H1 (cell line): ENCODE data around the gene TECTB. TPM values are rescaled to one million over a fixed set of nuclear protein-coding genes. Genes with fewer than 3 reads are reported as not detected.

ENCODE experiments used
- CTCF ChIA-PET: fragments of 300-600 bp; sonication (Branson Sonifier 250); formaldehyde crosslinking; loops from one replicate; lab custom pipeline; 2021; ENCODE audit not compliant: partially characterized antibody; lab: Charles Lee
- POLR2A ChIA-PET: fragments of 300-600 bp; sonication (Branson Sonifier 250); formaldehyde crosslinking; loops from one replicate; lab custom pipeline; 2021; ENCODE audit warnings: inconsistent platforms; ENCODE audit not compliant: partially characterized antibody; lab: Charles Lee
- DNase-seq, 2 experiments: peaks; one replicate each; pipeline versions ENCODE4 v3.0.0 to v3.0.0-alpha.2; 2010 to 2022; ENCODE audit warnings: low spot score in 2 of 2, low read depth in 1 of 2, mixed read lengths in 1 of 2
- FAIRE-seq: peaks from 2 replicates; lab custom pipeline; 2011; peaks lifted over from hg19 to GRCh38; lab: Jason Lieb, UNC
- H2AFZ ChIP-seq: 2 replicates; pipeline ENCODE4 v1.8.1; 2012; ENCODE audit warnings: low read length, inconsistent platforms
- H2AK5ac ChIP-seq: 2 replicates; pipeline ENCODE4 v1.6.1; 2013; ENCODE audit warnings: low read depth, low read length
- H2BK120ac ChIP-seq: replicated peaks from 2 replicates; pipeline ENCODE3; 2013; ENCODE audit warnings: low read depth, low read length, inconsistent platforms
- H2BK12ac ChIP-seq: 2 replicates; pipeline ENCODE4 v1.6.1; 2013; ENCODE audit warnings: low read depth, low read length
- H2BK15ac ChIP-seq: 2 replicates; pipeline ENCODE4 v1.6.1; 2013; ENCODE audit warnings: low read length
- H2BK20ac ChIP-seq: 2 replicates; pipeline ENCODE4 v1.6.1; 2013; ENCODE audit warnings: low read length
- H2BK5ac ChIP-seq: 2 replicates; pipeline ENCODE4 v1.6.1; 2013; ENCODE audit warnings: low read depth, low read length
- H3K14ac ChIP-seq: 2 replicates; pipeline ENCODE4 v1.6.1; 2013; ENCODE audit warnings: inconsistent platforms; ENCODE audit not compliant: insufficient read length
- H3K18ac ChIP-seq: 2 replicates; pipeline ENCODE4 v1.6.1; 2013; ENCODE audit warnings: low read length; ENCODE audit errors: extremely low read depth
- H3K23ac ChIP-seq: 2 replicates; pipeline ENCODE4 v1.6.1; 2013; ENCODE audit warnings: inconsistent platforms; ENCODE audit not compliant: insufficient read length
- H3K23me2 ChIP-seq: 2 replicates; pipeline ENCODE4 v1.6.1; 2013; ENCODE audit warnings: low read depth, low read length
- H3K27ac ChIP-seq: 2 replicates; pipeline ENCODE4 v1.6.1; 2011; ENCODE audit warnings: low read depth, low read length, inconsistent platforms
- H3K27me3 ChIP-seq, 4 experiments: replicated peaks in 1 of 4; 1 replicate in 1 of 4; 2 replicates in 3 of 4; pipeline versions ENCODE4 v1.6.1 to v1.8.1; 2011 to 2013; ENCODE audit warnings: low read length in 3 of 4, mild to moderate bottlenecking in 3 of 4, inconsistent platforms in 2 of 4, mixed read lengths in 2 of 4, moderate library complexity in 1 of 4; ENCODE audit not compliant: control insufficient read depth in 3 of 4, insufficient read depth in 3 of 4; ENCODE audit errors: extremely low read depth in 1 of 4
- H3K36me3 ChIP-seq, 4 experiments: 2 replicates each; pipeline versions ENCODE4 v1.6.1 to v1.8.1; 2011 to 2013; ENCODE audit warnings: mild to moderate bottlenecking in 4 of 4, low read length in 3 of 4, moderate library complexity in 2 of 4, control low read depth in 1 of 4, inconsistent platforms in 1 of 4; ENCODE audit not compliant: insufficient read depth in 4 of 4, control insufficient read depth in 2 of 4
- H3K4ac ChIP-seq: replicated peaks from 2 replicates; pipeline ENCODE3; 2013; ENCODE audit warnings: low read length, low read depth, mixed read lengths, inconsistent platforms; ENCODE audit not compliant: insufficient read length
- H3K4me1 ChIP-seq, 4 experiments: replicated peaks in 1 of 4; 1 replicate in 1 of 4; 2 replicates in 3 of 4; pipeline versions ENCODE4 v1.6.1 to v1.8.1; 2011 to 2013; ENCODE audit warnings: low read length in 3 of 4, inconsistent platforms in 2 of 4, mixed read lengths in 1 of 4; ENCODE audit not compliant: insufficient read depth in 4 of 4, control insufficient read depth in 3 of 4
- H3K4me2 ChIP-seq, 2 experiments: 2 replicates each; pipeline versions ENCODE4 v1.6.1 to v1.8.1; 2011 to 2013; ENCODE audit warnings: low read depth in 2 of 2, low read length in 2 of 2, control low read depth in 1 of 2, inconsistent platforms in 1 of 2, mild to moderate bottlenecking in 1 of 2; ENCODE audit not compliant: insufficient read depth in 1 of 2
- H3K4me3 ChIP-seq, 4 experiments: fragments of 200-600, 300-600 bp in 1 of 4; sonication (generic), shearing (Covaris generic), sonication (Bioruptor Twin) in 1 of 4; 2 replicates each; pipeline versions ENCODE4 v1.5.1 to v1.8.1; 2011 to 2016; ENCODE audit warnings: low read length in 4 of 4, low read depth in 3 of 4, control low read depth in 2 of 4, inconsistent platforms in 2 of 4, mild to moderate bottlenecking in 2 of 4, mixed read lengths in 1 of 4, moderate library complexity in 1 of 4; ENCODE audit not compliant: insufficient read depth in 2 of 4; ENCODE audit errors: extremely low read depth in 1 of 4
- H3K56ac ChIP-seq: replicated peaks from 2 replicates; pipeline ENCODE3; 2013; ENCODE audit warnings: low read depth, mild to moderate bottlenecking, mixed read lengths, low read length, inconsistent platforms; ENCODE audit not compliant: insufficient read length
- H3K79me1 ChIP-seq: 2 replicates; pipeline ENCODE4 v1.6.1; 2013; ENCODE audit warnings: low read depth, low read length, control low read depth
- H3K79me2 ChIP-seq, 2 experiments: 2 replicates each; pipeline versions ENCODE4 v1.6.1 to v1.8.1; 2012 to 2013; ENCODE audit warnings: low read length in 2 of 2, mild to moderate bottlenecking in 2 of 2, inconsistent platforms in 1 of 2; ENCODE audit not compliant: insufficient read depth in 2 of 2, control insufficient read depth in 1 of 2
- H3K9ac ChIP-seq, 4 experiments: replicated peaks in 1 of 4; 1 replicate in 1 of 4; 2 replicates in 3 of 4; pipeline versions ENCODE4 v1.6.1 to v1.8.1; 2011 to 2013; ENCODE audit warnings: low read depth in 3 of 4, low read length in 3 of 4, control low read depth in 2 of 4, mild to moderate bottlenecking in 2 of 4, moderate library complexity in 2 of 4, inconsistent platforms in 1 of 4; ENCODE audit errors: extremely low read depth in 1 of 4
- H3K9me3 ChIP-seq, 2 experiments: 2 replicates each; pipeline versions ENCODE4 v1.6.1 to v1.8.1; 2012 to 2013; ENCODE audit warnings: mild to moderate bottlenecking in 2 of 2, moderate library complexity in 2 of 2, control low read depth in 1 of 2, inconsistent platforms in 1 of 2, low read depth in 1 of 2, low read length in 1 of 2, mixed read lengths in 1 of 2; ENCODE audit not compliant: insufficient read depth in 2 of 2
- H4K20me1 ChIP-seq, 2 experiments: replicated peaks in 1 of 2; 2 replicates each; pipeline versions ENCODE3 to v1.8.1; 2011 to 2013; ENCODE audit warnings: inconsistent platforms in 2 of 2, low read length in 2 of 2, mild to moderate bottlenecking in 1 of 2; ENCODE audit not compliant: insufficient read depth in 2 of 2, control insufficient read depth in 1 of 2
- H4K5ac ChIP-seq: 2 replicates; pipeline ENCODE4 v1.6.1; 2013; ENCODE audit warnings: low read length, low read depth, mixed read lengths, inconsistent platforms; ENCODE audit not compliant: insufficient read length
- H4K8ac ChIP-seq: 2 replicates; pipeline ENCODE4 v1.8.0; 2013; ENCODE audit warnings: mild to moderate bottlenecking, moderate library complexity, low read length, inconsistent platforms; ENCODE audit not compliant: insufficient read depth; ENCODE audit errors: extremely low read depth
- H4K91ac ChIP-seq: replicated peaks from 2 replicates; pipeline ENCODE3; 2013; ENCODE audit warnings: low read length, mixed read lengths, inconsistent platforms; ENCODE audit not compliant: insufficient read length
- BRCA1 ChIP-seq: IDR thresholded peaks from 2 replicates; pipeline ENCODE4 v1.6.1; 2012; ENCODE audit warnings: low read depth, low read length, improper control_type of control experiment
- EP300 ChIP-seq, 2 experiments: IDR thresholded peaks; 1 replicate in 1 of 2; 2 replicates in 1 of 2; pipeline ENCODE4 v1.6.1; 2011 to 2012; ENCODE audit warnings: low read depth in 2 of 2, low read length in 2 of 2, mild to moderate bottlenecking in 2 of 2, borderline replicate concordance in 1 of 2, inconsistent platforms in 1 of 2, moderate library complexity in 1 of 2
- GABPA ChIP-seq: IDR thresholded peaks from 2 replicates; pipeline ENCODE4 v1.6.1; 2011; ENCODE audit warnings: mild to moderate bottlenecking, low read length, moderate library complexity, borderline replicate concordance; ENCODE audit not compliant: insufficient read depth
- HDAC2 ChIP-seq, 2 experiments: fragments of 300-600 bp in 1 of 2; sonication (generic) in 1 of 2; IDR thresholded peaks; 2 replicates each; pipeline ENCODE4 v1.6.1; 2011 to 2012; ENCODE audit warnings: low read depth in 2 of 2, low read length in 2 of 2, mild to moderate bottlenecking in 2 of 2, moderate library complexity in 2 of 2, borderline replicate concordance in 1 of 2, inconsistent platforms in 1 of 2
- HDAC6 ChIP-seq: IDR thresholded peaks from one replicate; pipeline ENCODE4 v1.7.1; 2012; ENCODE audit warnings: low read depth, mild to moderate bottlenecking, inconsistent platforms, low read length, moderate library complexity
- KDM4A ChIP-seq: IDR thresholded peaks from one replicate; pipeline ENCODE4 v1.7.1; 2012; ENCODE audit warnings: low read depth, mild to moderate bottlenecking, moderate library complexity, low read length, inconsistent platforms; ENCODE audit not compliant: severe bottlenecking
- SIRT6 ChIP-seq: IDR thresholded peaks from one replicate; pipeline ENCODE4 v1.7.1; 2012; ENCODE audit warnings: low read length, inconsistent platforms
- SP4 ChIP-seq: IDR thresholded peaks from 2 replicates; pipeline ENCODE4 v1.6.1; 2012; ENCODE audit warnings: low read length, inconsistent platforms
- TAF1 ChIP-seq: IDR thresholded peaks from 2 replicates; pipeline ENCODE4 v1.6.1; 2011; ENCODE audit warnings: mild to moderate bottlenecking, low read depth, low read length
- TBP ChIP-seq: IDR thresholded peaks from 2 replicates; pipeline ENCODE4 v1.6.1; 2011; ENCODE audit warnings: low read depth, low read length, improper control_type of control experiment
- USF2 ChIP-seq: IDR thresholded peaks from 2 replicates; pipeline ENCODE4 v1.6.1; 2011; ENCODE audit warnings: low read length, improper control_type of control experiment
- WGBS, 2 experiments: shearing (Covaris generic) in 1 of 2; methylation state at CpG; one replicate each; pipeline versions ENCODE4 v1.1.6 to v1.1.7; 2013 to 2015; ENCODE audit warnings: low lambda C conversion rate in 2 of 2, mixed read lengths in 2 of 2, inconsistent platforms in 1 of 2, low coverage in 1 of 2, missing lambda C conversion rate in 1 of 2; ENCODE audit not compliant: insufficient replicate concordance in 2 of 2, insufficient coverage in 1 of 2, insufficient read length in 1 of 2; ENCODE audit errors: extremely low coverage in 1 of 2, missing lambda C conversion rate in 1 of 2; 5-methylcytosine and 5-hydroxymethylcytosine counted together
- polyA plus RNA-seq, 7 experiments: library from polyadenylated mRNA; depleted of rRNA in 3 of 7; stranded (reverse) in 5 of 7; unstranded in 2 of 7; fragments of >200 nt in 5 of 7; fragments of 200-250 nt in 2 of 7; gene quantifications; 1 replicate in 5 of 7; 2 replicates in 1 of 7; 4 replicates in 1 of 7; pipeline versions ENCODE4 v1.2.1 to v1.2.3, GENCODE V29; 2011 to 2013; ENCODE audit warnings: missing spikeins in 2 of 7, mixed read lengths in 2 of 7
- total RNA-seq: library from RNA; stranded (reverse); fragmentation: NEBNext Ultra II Directional; extraction: Animal tissue kit (Norgen Biotek cat#: 25700); gene quantifications from 2 replicates; pipeline ENCODE4 v1.2.1, GENCODE V29; 2021

Gene TECTB
- total and polyA plus RNA-seq, 2 of the 8 experiments (the other 6 are each of a cell fraction or from before 2014, with no cell fraction given), result not detected

GRCh38 chr10:112330162-112330561 is 47.0 kb downstream of the TECTB start:
- Histone ChIP-seq H3K36me3 (no peaks in the 10 kb centered on the region), H3K9ac (no peak overlapping the region), H2BK120ac (no peak overlapping the region), H3K27me3 (no peaks in the 10 kb centered on the region), H3K4me3 (no peak overlapping the region), H2AFZ (no peak overlapping the region), H2BK5ac (no peak overlapping the region), H3K23ac (no peak overlapping the region), H3K27ac (no peak overlapping the region), H2BK12ac (no peak overlapping the region), H3K9me3 (no peaks in the 10 kb centered on the region), H3K4me2 (no peak overlapping the region), H3K14ac (no peak overlapping the region), H4K8ac (no peak overlapping the region), H3K79me2 (no peaks in the 10 kb centered on the region), H4K5ac (no peak overlapping the region), H2BK20ac (no peak overlapping the region), H3K23me2 (no peaks in the 10 kb centered on the region), H2AK5ac (no peak overlapping the region), H4K91ac (no peak overlapping the region)
- WGBS, 2 experiments, result 92% methylated on average over 4 of the region's 4 CpGs; no CpG with 5 or more reads in 1 of the 2 experiments
- CTCF ChIA-PET, result interaction anchor here (1.3 to 2.2 kb wide), 4 partner anchors 9 to 105 kb away, joined by 6 to 8 read pairs (median 6); no protein-coding TSS in a partner anchor
- DNase-seq (no peak), FAIRE-seq (no peak)
- POLR2A ChIA-PET, result no interaction called here
- no peak for TF ChIP-seq HDAC2 (IDR thresholded peaks at IDR 0.05; ENCODE audit: borderline replicate concordance in 1 of 2, low read depth in 2 of 2, low read length in 2 of 2)
- TF ChIP-seq TAF1, result no peak
- TF ChIP-seq HDAC6, result no peak
- TF ChIP-seq SP4, result no peak
- TF ChIP-seq TBP, result no peak
- TF ChIP-seq SIRT6, result no peak
- TF ChIP-seq GABPA, result no peak
- TF ChIP-seq KDM4A, result no peak
- no peak for TF ChIP-seq USF2
- TF ChIP-seq BRCA1, result no peak
- no peak for TF ChIP-seq EP300 (IDR thresholded peaks at IDR 0.05; ENCODE audit: borderline replicate concordance in 1 of 2, low read depth in 2 of 2, low read length in 2 of 2)
- TF ChIP-seq, all 59 proteins: peak for 0
- H2BK15ac ChIP-seq, result no peak overlapping the region
- no peaks in the 10 kb centered on the region for H3K4me1 ChIP-seq
- H3K18ac ChIP-seq, result no peak overlapping the region
- no peaks in the 10 kb centered on the region for H4K20me1 ChIP-seq
- H3K4ac ChIP-seq, result no peak overlapping the region
- H3K79me1 ChIP-seq, result no peaks in the 10 kb centered on the region
- H3K56ac ChIP-seq, result no peak overlapping the region
